Muscle of back (tissue), 11 donors: ENCODE measurements around the gene CLDN15. TPM values are rescaled to one million over a fixed set of nuclear protein-coding genes. Genes with fewer than 3 reads are reported as not detected.
"Not testable (repeated sequence)": the region's sequence is repeated elsewhere in the genome, so short reads cannot be mapped to it uniquely, and the experiment has no call there.

Experiments
- DNase-seq, 3 donors: peaks; one replicate each; pipeline versions ENCODE4 v3.0.0 to v3.0.0-alpha.2; 2013
- polyA plus RNA-seq, 10 donors: library from polyadenylated mRNA; unstranded; fragments of 120-200 nt; gene quantifications; one replicate each; pipeline ENCODE4 v1.2.1, GENCODE V29; 2013; ENCODE audit not compliant: insufficient read length in 10 of 10

The CLDN15 gene
- polyA plus RNA-seq, 10 donors, result 4.3 to 8.7 (median 6.2) TPM

GRCh38 chr7:101200504-101200861, 37.1 kb downstream of the CLDN15 start:
- no peak for DNase-seq

- not testable (repeated sequence) for DNase-seq
These were observed 38.1 kb downstream of the CLDN15 start for GRCh38 chr7:101199522-101199921.

GRCh38 chr7:101198476-101198875, 39.1 kb downstream of the CLDN15 start:
- DNase-seq, result no peak

- DNase-seq, result no peak
These were observed 39.6 kb downstream of the CLDN15 start for GRCh38 chr7:101197991-101198390.

- no peak for DNase-seq
These were observed 41.7 kb downstream of the CLDN15 start for GRCh38 chr7:101195884-101196283.

- no peak for DNase-seq
These were observed 48.5 kb downstream of the CLDN15 start for GRCh38 chr7:101189109-101189508.

GRCh38 chr7:101186844-101187428, 50.7 kb downstream of the CLDN15 start:
- no peak for DNase-seq

GRCh38 chr7:101186194-101186593, 51.4 kb downstream of the CLDN15 start:
- DNase-seq, result no peak

- DNase-seq, result no peak
These were observed 52.3 kb downstream of the CLDN15 start for GRCh38 chr7:101185258-101185839.

Other genes starting within 250 kb of the CLDN15 start
- under 1 TPM in 1 of 10 donors, not detected in 9; 0.04 TPM for gene MUC17, start 217.7 kb downstream of the CLDN15 start, polyA plus RNA-seq
- 10 to 100 TPM in 2 of 10 donors, 1 to 10 TPM in 8; 5.7 to 11.5 (median 8.8) TPM for gene TRIM56, start 152.3 kb downstream of the CLDN15 start, polyA plus RNA-seq
- 1 to 10 TPM; 1.9 to 5.2 (median 4.6) TPM for gene SERPINE1, start 110.7 kb downstream of the CLDN15 start, polyA plus RNA-seq
- gene AP1S1, start 83.3 kb downstream of the CLDN15 start, polyA plus RNA-seq, result 10 to 100 TPM; 17.0 to 43.3 (median 22.1) TPM
- gene VGF, start 72.2 kb downstream of the CLDN15 start, polyA plus RNA-seq, result not detected
- gene NAT16, start 57.5 kb downstream of the CLDN15 start, polyA plus RNA-seq, result not detected
- gene MOGAT3, start 36.8 kb downstream of the CLDN15 start, polyA plus RNA-seq, result under 1 TPM in 2 of 10 donors, not detected in 8; 0.16 to 0.25 TPM
- 10 to 100 TPM; 37.4 to 72.9 (median 46.4) TPM for gene PLOD3, start 20.2 kb downstream of the CLDN15 start, polyA plus RNA-seq
- gene ZNHIT1, start 19.6 kb downstream of the CLDN15 start, polyA plus RNA-seq, result 10 to 100 TPM; 35.6 to 53.8 (median 41.2) TPM
- gene FIS1, start 7.3 kb upstream of the CLDN15 start, polyA plus RNA-seq, result 100 to 1,000 TPM in 9 of 10 donors, 10 to 100 TPM in 1; 99.3 to 141 (median 119) TPM
- 10 to 100 TPM; 24.0 to 36.0 (median 25.7) TPM for gene IFT22, start 84.0 kb upstream of the CLDN15 start, polyA plus RNA-seq
- gene COL26A1, start 125.1 kb upstream of the CLDN15 start, polyA plus RNA-seq, result 1 to 10 TPM in 7 of 10 donors, under 1 TPM in 3; 0.50 to 9.9 (median 1.2) TPM